Esophagus muscularis mucosa (tissue), 2 donors: Measurements from ENCODE around the gene ZNF467.

Experiments
- EP300 ChIP-seq: sonication (generic); formaldehyde crosslinking; IDR thresholded peaks from one replicate; pipeline ENCODE4 v1.6.1; 2017; ENCODE audit warnings: antibody characterized with exemption
- POLR2A ChIP-seq: fragments of 450-650 bp; IDR thresholded peaks from one replicate; pipeline ENCODE4 v1.6.1; 2017; ENCODE audit warnings: antibody characterized with exemption, moderate library complexity, mild to moderate bottlenecking, low read depth

DNA sequence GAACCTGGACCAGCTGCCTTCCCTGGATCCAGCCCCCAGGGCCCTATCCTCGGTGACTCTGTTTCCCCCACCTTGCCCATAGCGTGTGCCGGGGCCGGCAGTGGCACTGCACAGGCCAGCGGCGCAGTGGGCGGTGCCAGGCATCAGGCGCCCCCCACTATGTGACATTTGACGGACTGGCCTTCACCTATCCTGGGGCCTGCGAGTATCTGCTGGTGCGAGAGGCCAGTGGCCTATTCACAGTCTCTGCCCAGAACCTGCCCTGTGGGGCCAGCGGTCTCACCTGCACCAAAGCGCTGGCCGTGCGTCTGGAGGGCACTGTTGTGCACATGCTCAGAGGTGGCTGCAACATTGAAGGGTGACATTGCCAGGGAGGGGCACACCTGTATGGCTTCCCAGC, 12.0 kb upstream of the ZNF467 start:
- no peak for TF ChIP-seq EP300
- no peak for TF ChIP-seq POLR2A
